GM12878 (cell line): ENCODE measurements around the gene ZNF469. TPM values are rescaled to one million over a fixed set of nuclear protein-coding genes. Genes with fewer than 3 reads are reported as not detected.

Experiments used
- ATAC-seq: fragments of 200-7000 bp; cut with Tn5 transposase; 3 replicates; pipeline ENCODE4 v1.9.1; 2020; ENCODE audit warnings: mild to moderate bottlenecking, moderate library complexity
- BruUV-seq: library from RNA; stranded (reverse); fragments of 400-500 nt; replicated peaks from 2 replicates; lab custom pipeline; 2021; lab: Mats Ljungman, UMichigan
- CTCF ChIA-PET: fragments of 300-600 bp; sonication (Branson Sonifier 250); formaldehyde crosslinking; extraction: SDS; loops from one replicate; lab custom pipeline; 2021; ENCODE audit warnings: inconsistent platforms; lab: Yijun Ruan, JAX
- POLR2A ChIA-PET: fragments of 350-600 bp; formaldehyde crosslinking; extraction: SDS; loops from one replicate; lab custom pipeline; 2021; ENCODE audit warnings: inconsistent platforms; lab: Charles Lee
- RAD21 ChIA-PET: fragments of 300-600 bp; sonication (Branson Sonifier 250); formaldehyde crosslinking; loops from one replicate; lab custom pipeline; 2023; ENCODE audit warnings: antibody characterized with exemption; ENCODE audit not compliant: unreplicated experiment; lab: Charles Lee
- SMC1A ChIA-PET: fragments of 300-600 bp; sonication (Branson Sonifier 250); formaldehyde crosslinking; loops from one replicate; lab custom pipeline; 2023; ENCODE audit not compliant: unreplicated experiment, uncharacterized antibody; lab: Charles Lee
- DNase-seq: peaks from one replicate; pipeline ENCODE4 v3.0.0-alpha.2; 2011; ENCODE audit warnings: low read depth, low spot score
- FAIRE-seq: peaks from 3 replicates; lab custom pipeline; 2011; peaks lifted over from hg19 to GRCh38; lab: Jason Lieb, UNC
- H2AFZ ChIP-seq: 2 replicates; pipeline ENCODE4 v1.6.0; 2011; ENCODE audit warnings: low read depth, low read length, control low read depth; ENCODE audit not compliant: control insufficient read depth
- H3K27ac ChIP-seq: 2 replicates; pipeline ENCODE4 v1.5.1; 2011; ENCODE audit warnings: control low read depth; ENCODE audit not compliant: control insufficient read depth, insufficient read depth
- H3K27me3 ChIP-seq, 2 experiments: replicated peaks in 1 of 2; 2 replicates each; pipeline versions ENCODE4 v1.6.0 to v1.6.1; 2011; ENCODE audit warnings: low read length in 1 of 2; ENCODE audit not compliant: control insufficient read depth in 2 of 2, insufficient read depth in 2 of 2
- H3K36me3 ChIP-seq, 2 experiments: 2 replicates each; pipeline ENCODE4 v1.5.1; 2011; ENCODE audit warnings: low read length in 1 of 2; ENCODE audit not compliant: control insufficient read depth in 2 of 2, insufficient read depth in 2 of 2
- H3K4me1 ChIP-seq: 2 replicates; pipeline ENCODE4 v1.6.1; 2011; ENCODE audit warnings: mild to moderate bottlenecking, low read length, moderate library complexity, mixed read lengths; ENCODE audit not compliant: control insufficient read depth, insufficient read depth
- H3K4me2 ChIP-seq: 2 replicates; pipeline ENCODE4 v1.6.0; 2011; ENCODE audit warnings: control low read depth; ENCODE audit not compliant: control insufficient read depth, insufficient read depth
- H3K4me3 ChIP-seq: fragments of 200-600 bp; sonication (generic); 2 replicates; pipeline ENCODE4 v1.5.1; 2016
- H3K79me2 ChIP-seq: 2 replicates; pipeline ENCODE4 v1.6.0; 2011; ENCODE audit warnings: low read length; ENCODE audit not compliant: control insufficient read depth, insufficient read depth
- H3K9ac ChIP-seq: 2 replicates; pipeline ENCODE4 v1.8.0; 2011; ENCODE audit warnings: low read length, control low read depth, mixed read lengths; ENCODE audit not compliant: control insufficient read depth, insufficient read depth
- H3K9me3 ChIP-seq: replicated peaks from 3 replicates; pipeline ENCODE4 v1.5.1; 2011; ENCODE audit warnings: mild to moderate bottlenecking, low read length; ENCODE audit not compliant: control insufficient read depth, insufficient read depth
- H4K20me1 ChIP-seq: 2 replicates; pipeline ENCODE4 v1.6.0; 2011; ENCODE audit not compliant: control insufficient read depth, insufficient read depth
- ATF7 ChIP-seq: fragments of 450-650 bp; IDR thresholded peaks from 2 replicates; pipeline ENCODE4 v1.6.1; 2016; ENCODE audit warnings: low read depth, mild to moderate bottlenecking
- CREM ChIP-seq: IDR thresholded peaks from 2 replicates; pipeline ENCODE4 v1.6.1; 2014; ENCODE audit warnings: antibody characterized with exemption, low read depth
- MTA3 ChIP-seq: IDR thresholded peaks from 2 replicates; pipeline ENCODE4 v1.6.1; 2012; ENCODE audit warnings: low read length, inconsistent platforms, borderline replicate concordance
- NBN ChIP-seq: fragments of 450-650 bp; IDR thresholded peaks from 2 replicates; pipeline ENCODE4 v1.6.1; 2016
- NFIC ChIP-seq: IDR thresholded peaks from 2 replicates; pipeline ENCODE4 v1.6.1; 2012; ENCODE audit warnings: low read depth, mild to moderate bottlenecking, inconsistent platforms, low read length, moderate library complexity
- NR2C1 ChIP-seq: fragments of 450-650 bp; IDR thresholded peaks from 2 replicates; pipeline ENCODE4 v1.6.1; 2017; ENCODE audit warnings: antibody characterized with exemption, mild to moderate bottlenecking, moderate library complexity
- PAX5 ChIP-seq: IDR thresholded peaks from 2 replicates; pipeline ENCODE4 v1.6.1; 2011; ENCODE audit warnings: low read depth, low read length, borderline replicate concordance
- POLR2AphosphoS2 ChIP-seq: IDR thresholded peaks from 2 replicates; pipeline ENCODE4 v1.6.1; 2011; ENCODE audit warnings: low read depth, mild to moderate bottlenecking, low read length, improper control_type of control experiment, moderate library complexity
- RB1 ChIP-seq: fragments of 450-650 bp; formaldehyde crosslinking; IDR thresholded peaks from 2 replicates; pipeline ENCODE4 v1.6.1; 2017; ENCODE audit warnings: mild to moderate bottlenecking, borderline replicate concordance
- SMAD5 ChIP-seq: IDR thresholded peaks from 2 replicates; pipeline ENCODE4 v1.6.1; 2016; ENCODE audit warnings: antibody characterized with exemption, low read depth
- SREBF2 ChIP-seq: IDR thresholded peaks from 2 replicates; pipeline ENCODE4 v1.6.1; 2012; ENCODE audit warnings: mild to moderate bottlenecking, low read length
- YY1 ChIP-seq: IDR thresholded peaks from 2 replicates; pipeline ENCODE4 v1.6.1; 2011; ENCODE audit warnings: low read depth, mild to moderate bottlenecking, low read length
- WGBS: methylation state at CpG from one replicate; pipeline ENCODE4 v1.1.6; 2016; ENCODE audit warnings: low lambda C conversion rate; ENCODE audit not compliant: insufficient replicate concordance, insufficient coverage; ENCODE audit errors: missing lambda C conversion rate; 5-methylcytosine and 5-hydroxymethylcytosine counted together
- in situ Hi-C: fragments of 300-500 bp; cut with MboI; formaldehyde crosslinking; loops from 9 replicates; pipeline ENCODE4 v1.14.3; 2018; ENCODE audit warnings: mixed read lengths
- intact Hi-C: fragments of 100-400 bp; cut with micrococcal nuclease; formaldehyde crosslinking; loops from one replicate; pipeline ENCODE4 v1.14.2; 2022; ENCODE audit not compliant: unreplicated experiment
- polyA plus RNA-seq, 11 experiments: library from polyadenylated mRNA; depleted of rRNA in 4 of 11; unstranded in 6 of 11; stranded (reverse) in 5 of 11; fragments of >200 nt; fragmentation: Nextera tagmentation in 4 of 11; fragmentation: Illumina TruSeq in 1 of 11; extraction: Ambion mirVana in 4 of 11; extraction: Trizol in 1 of 11; gene quantifications; 1 replicate in 1 of 11; 2 replicates in 10 of 11; pipeline versions ENCODE4 v1.2.1 to v1.2.3, GENCODE V29; 2011 to 2016; ENCODE audit warnings: inconsistent platforms in 2 of 11, missing spikeins in 2 of 11, low read depth in 1 of 11
- total RNA-seq, 4 experiments: library from RNA; depleted of rRNA in 3 of 4; stranded (reverse); fragments of >200 nt in 3 of 4; fragmentation: Illumina TruSeq in 1 of 4; extraction: Trizol in 1 of 4; gene quantifications; 2 replicates each; pipeline versions ENCODE4 v1.2.1 to v1.2.3, GENCODE V29; 2013 to 2021
- TF ChIP-seq, protein P1 (sequence below): IDR thresholded peaks from 2 replicates; pipeline ENCODE4 v1.6.1; 2011; ENCODE audit warnings: borderline replicate concordance, low read depth, mild to moderate bottlenecking, moderate library complexity, mixed read lengths, low read length; ENCODE audit not compliant: insufficient read depth; ENCODE audit errors: extremely low read length
- TF ChIP-seq, protein P2 (sequence below): fragments of 450-650 bp; IDR thresholded peaks from 2 replicates; pipeline ENCODE4 v1.6.1; 2018; ENCODE audit warnings: borderline replicate concordance, mild to moderate bottlenecking; ENCODE audit not compliant: partially characterized antibody
- TF ChIP-seq, protein P3 (sequence below): fragments of 450-650 bp; IDR thresholded peaks from 2 replicates; pipeline ENCODE4 v1.6.1; 2017; ENCODE audit warnings: mild to moderate bottlenecking, moderate library complexity

Gene ZNF469
- total and polyA plus RNA-seq, 10 of the 15 experiments (the other 5 are each of a cell fraction or from before 2014, with no cell fraction given): 0.01 to 0.21 (median 0.04) TPM; not detected in 3

GRCh38 chr16:88387180-88387765 lies 4.5 kb downstream of the ZNF469 start (continued):
- TF ChIP-seq, protein P1, sequence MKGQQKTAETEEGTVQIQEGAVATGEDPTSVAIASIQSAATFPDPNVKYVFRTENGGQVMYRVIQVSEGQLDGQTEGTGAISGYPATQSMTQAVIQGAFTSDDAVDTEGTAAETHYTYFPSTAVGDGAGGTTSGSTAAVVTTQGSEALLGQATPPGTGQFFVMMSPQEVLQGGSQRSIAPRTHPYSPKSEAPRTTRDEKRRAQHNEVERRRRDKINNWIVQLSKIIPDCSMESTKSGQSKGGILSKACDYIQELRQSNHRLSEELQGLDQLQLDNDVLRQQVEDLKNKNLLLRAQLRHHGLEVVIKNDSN: no peak
- TF ChIP-seq SREBF2: no peak

GRCh38 chr16:88387941-88388627 lies 5.3 kb downstream of the ZNF469 start:
- Histone ChIP-seq H2AFZ (no peak overlapping the region), H3K36me3 (no peaks in the 10 kb centered on the region), H3K4me3 (no peak overlapping the region), H3K4me2 (no peak overlapping the region), H3K9ac (no peak overlapping the region), H3K9me3 (no peaks in the 10 kb centered on the region), H3K79me2 (no peaks in the 10 kb centered on the region), H4K20me1 (no peaks in the 10 kb centered on the region), H3K27ac (no peak overlapping the region), H3K27me3 (peaks cover 7 to 15% of the 10 kb centered on the region in 2 experiments; a peak in 3 of 4 replicates), H3K4me1 (no peaks in the 10 kb centered on the region)
- in situ Hi-C loops: no loop called here
- ChIA-PET CTCF (interaction anchor here (0.7 kb wide), 1 partner anchor 24 kb away, joined by 3 read pairs; no protein-coding TSS in a partner anchor), SMC1A (no interaction called here), POLR2A (no interaction called here), RAD21 (no interaction called here)
- WGBS: 34% methylated on average over 26 of the region's 27 CpGs
- FAIRE-seq (no peak), ATAC-seq (no peak; the same call in 2 of the 3 replicates), DNase-seq (no peak)
- no TSS peak for BruUV-seq
- intact Hi-C loops: no loop called here
- TF ChIP-seq NFIC (no peak), SMAD5 (no peak), YY1 (no peak), PAX5 (no peak), MTA3 (no peak), CREM (no peak), ATF7 (no peak), NBN (no peak), RB1 (no peak), NR2C1 (no peak), POLR2AphosphoS2 (no peak)
- TF ChIP-seq, protein P2, sequence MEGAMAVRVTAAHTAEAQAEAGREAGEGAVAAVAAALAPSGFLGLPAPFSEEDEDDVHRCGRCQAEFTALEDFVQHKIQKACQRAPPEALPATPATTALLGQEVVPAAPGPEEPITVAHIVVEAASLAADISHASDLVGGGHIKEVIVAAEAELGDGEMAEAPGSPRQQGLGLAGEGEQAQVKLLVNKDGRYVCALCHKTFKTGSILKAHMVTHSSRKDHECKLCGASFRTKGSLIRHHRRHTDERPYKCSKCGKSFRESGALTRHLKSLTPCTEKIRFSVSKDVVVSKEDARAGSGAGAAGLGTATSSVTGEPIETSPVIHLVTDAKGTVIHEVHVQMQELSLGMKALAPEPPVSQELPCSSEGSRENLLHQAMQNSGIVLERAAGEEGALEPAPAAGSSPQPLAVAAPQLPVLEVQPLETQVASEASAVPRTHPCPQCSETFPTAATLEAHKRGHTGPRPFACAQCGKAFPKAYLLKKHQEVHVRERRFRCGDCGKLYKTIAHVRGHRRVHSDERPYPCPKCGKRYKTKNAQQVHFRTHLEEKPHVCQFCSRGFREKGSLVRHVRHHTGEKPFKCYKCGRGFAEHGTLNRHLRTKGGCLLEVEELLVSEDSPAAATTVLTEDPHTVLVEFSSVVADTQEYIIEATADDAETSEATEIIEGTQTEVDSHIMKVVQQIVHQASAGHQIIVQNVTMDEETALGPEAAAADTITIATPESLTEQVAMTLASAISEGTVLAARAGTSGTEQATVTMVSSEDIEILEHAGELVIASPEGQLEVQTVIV: no peak
- TF ChIP-seq, protein P3, sequence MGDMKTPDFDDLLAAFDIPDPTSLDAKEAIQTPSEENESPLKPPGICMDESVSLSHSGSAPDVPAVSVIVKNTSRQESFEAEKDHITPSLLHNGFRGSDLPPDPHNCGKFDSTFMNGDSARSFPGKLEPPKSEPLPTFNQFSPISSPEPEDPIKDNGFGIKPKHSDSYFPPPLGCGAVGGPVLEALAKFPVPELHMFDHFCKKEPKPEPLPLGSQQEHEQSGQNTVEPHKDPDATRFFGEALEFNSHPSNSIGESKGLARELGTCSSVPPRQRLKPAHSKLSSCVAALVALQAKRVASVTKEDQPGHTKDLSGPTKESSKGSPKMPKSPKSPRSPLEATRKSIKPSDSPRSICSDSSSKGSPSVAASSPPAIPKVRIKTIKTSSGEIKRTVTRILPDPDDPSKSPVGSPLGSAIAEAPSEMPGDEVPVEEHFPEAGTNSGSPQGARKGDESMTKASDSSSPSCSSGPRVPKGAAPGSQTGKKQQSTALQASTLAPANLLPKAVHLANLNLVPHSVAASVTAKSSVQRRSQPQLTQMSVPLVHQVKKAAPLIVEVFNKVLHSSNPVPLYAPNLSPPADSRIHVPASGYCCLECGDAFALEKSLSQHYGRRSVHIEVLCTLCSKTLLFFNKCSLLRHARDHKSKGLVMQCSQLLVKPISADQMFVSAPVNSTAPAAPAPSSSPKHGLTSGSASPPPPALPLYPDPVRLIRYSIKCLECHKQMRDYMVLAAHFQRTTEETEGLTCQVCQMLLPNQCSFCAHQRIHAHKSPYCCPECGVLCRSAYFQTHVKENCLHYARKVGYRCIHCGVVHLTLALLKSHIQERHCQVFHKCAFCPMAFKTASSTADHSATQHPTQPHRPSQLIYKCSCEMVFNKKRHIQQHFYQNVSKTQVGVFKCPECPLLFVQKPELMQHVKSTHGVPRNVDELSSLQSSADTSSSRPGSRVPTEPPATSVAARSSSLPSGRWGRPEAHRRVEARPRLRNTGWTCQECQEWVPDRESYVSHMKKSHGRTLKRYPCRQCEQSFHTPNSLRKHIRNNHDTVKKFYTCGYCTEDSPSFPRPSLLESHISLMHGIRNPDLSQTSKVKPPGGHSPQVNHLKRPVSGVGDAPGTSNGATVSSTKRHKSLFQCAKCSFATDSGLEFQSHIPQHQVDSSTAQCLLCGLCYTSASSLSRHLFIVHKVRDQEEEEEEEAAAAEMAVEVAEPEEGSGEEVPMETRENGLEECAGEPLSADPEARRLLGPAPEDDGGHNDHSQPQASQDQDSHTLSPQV: no peak
